Measurements from ENCODE around the gene DDRGK1. TPM values are rescaled to one million over a fixed set of nuclear protein-coding genes. Genes with fewer than 3 reads are reported as not detected.

DDRGK1 gene
- total RNA-seq, 2 donors from 2014 or later: 60.9 to 90.9 TPM

GRCh38 chr20:3235666-3236324, 31.3 kb upstream of the DDRGK1 start:
- no peaks in the 10 kb centered on the region for H3K9me3 ChIP-seq
- H3K27me3 ChIP-seq (replicated peaks; ENCODE audit: insufficient read depth): peaks cover 11% of the 10 kb centered on the region
- TF ChIP-seq, protein P1, sequence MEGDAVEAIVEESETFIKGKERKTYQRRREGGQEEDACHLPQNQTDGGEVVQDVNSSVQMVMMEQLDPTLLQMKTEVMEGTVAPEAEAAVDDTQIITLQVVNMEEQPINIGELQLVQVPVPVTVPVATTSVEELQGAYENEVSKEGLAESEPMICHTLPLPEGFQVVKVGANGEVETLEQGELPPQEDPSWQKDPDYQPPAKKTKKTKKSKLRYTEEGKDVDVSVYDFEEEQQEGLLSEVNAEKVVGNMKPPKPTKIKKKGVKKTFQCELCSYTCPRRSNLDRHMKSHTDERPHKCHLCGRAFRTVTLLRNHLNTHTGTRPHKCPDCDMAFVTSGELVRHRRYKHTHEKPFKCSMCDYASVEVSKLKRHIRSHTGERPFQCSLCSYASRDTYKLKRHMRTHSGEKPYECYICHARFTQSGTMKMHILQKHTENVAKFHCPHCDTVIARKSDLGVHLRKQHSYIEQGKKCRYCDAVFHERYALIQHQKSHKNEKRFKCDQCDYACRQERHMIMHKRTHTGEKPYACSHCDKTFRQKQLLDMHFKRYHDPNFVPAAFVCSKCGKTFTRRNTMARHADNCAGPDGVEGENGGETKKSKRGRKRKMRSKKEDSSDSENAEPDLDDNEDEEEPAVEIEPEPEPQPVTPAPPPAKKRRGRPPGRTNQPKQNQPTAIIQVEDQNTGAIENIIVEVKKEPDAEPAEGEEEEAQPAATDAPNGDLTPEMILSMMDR (IDR thresholded peaks at IDR 0.05): no peak
- ATAC-seq (ENCODE audit: insufficient number of reproducible peaks, low FRiP score, low read depth): no peak
- no peaks in the 10 kb centered on the region for H3K36me3 ChIP-seq
- no peak overlapping the region for H3K27ac ChIP-seq
- peaks cover 7 to 24% of the 10 kb centered on the region in 2 donors for H3K4me1 ChIP-seq (ENCODE audit: control insufficient read depth in 1 of 2, low read depth in 2 of 2)
- no peak for DNase-seq (ENCODE audit: low spot score)
- H3K4me3 ChIP-seq: no peak overlapping the region

DNA sequence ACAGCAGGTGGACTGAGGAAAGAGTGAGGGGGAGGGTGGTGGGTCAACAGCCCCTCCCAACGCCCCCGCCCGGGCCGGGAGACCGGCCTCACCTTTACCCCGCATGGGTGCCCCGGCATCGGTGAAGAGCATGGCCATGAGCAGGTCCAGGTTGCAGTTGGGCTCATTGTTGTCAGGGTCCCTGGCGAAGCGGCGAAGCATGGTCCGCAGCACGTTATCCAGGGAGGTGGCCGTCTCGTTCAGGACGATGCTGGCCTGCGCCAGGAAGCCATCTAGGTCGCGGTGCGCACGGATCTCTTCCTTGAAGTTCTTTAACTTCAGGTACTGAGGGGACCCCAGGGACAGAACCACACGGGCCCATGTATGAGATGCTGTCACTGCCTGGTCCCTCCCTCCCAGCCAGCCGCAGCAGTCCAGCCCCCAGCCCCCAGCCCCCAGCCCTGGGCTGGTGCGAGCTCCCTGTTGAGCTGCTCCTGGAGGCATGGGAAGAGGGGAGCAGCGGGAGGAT, 29.6 kb upstream of the DDRGK1 start:
- TF ChIP-seq, protein P1 (IDR thresholded peaks at IDR 0.05): no peak
- Histone ChIP-seq H3K4me3 (no peak overlapping the region), H3K9me3 (no peaks in the 10 kb centered on the region), H3K27ac (no peak overlapping the region), H3K27me3 (replicated peaks; ENCODE audit: insufficient read depth) (peaks cover 11% of the 10 kb centered on the region), H3K36me3 (no peaks in the 10 kb centered on the region), H3K4me1 (ENCODE audit: control insufficient read depth in 1 of 2, low read depth in 2 of 2) (peaks cover 7 to 12% of the 10 kb centered on the region in 2 donors)
- ATAC-seq (ENCODE audit: insufficient number of reproducible peaks, low FRiP score, low read depth): no peak
- DNase-seq (ENCODE audit: low spot score): no peak

GRCh38 chr20:3233131-3233990, 28.9 kb upstream of the DDRGK1 start:
- no peak for DNase-seq (ENCODE audit: low spot score)
- no peak for ATAC-seq (ENCODE audit: insufficient number of reproducible peaks, low FRiP score, low read depth)
- Histone ChIP-seq H3K9me3 (no peaks in the 10 kb centered on the region), H3K4me3 (no peak overlapping the region), H3K4me1 (ENCODE audit: control insufficient read depth in 1 of 2, low read depth in 2 of 2) (peaks cover 4 to 5% of the 10 kb centered on the region in 2 donors), H3K36me3 (no peaks in the 10 kb centered on the region), H3K27ac (no peak overlapping the region), H3K27me3 (replicated peaks; ENCODE audit: insufficient read depth) (peaks cover 11% of the 10 kb centered on the region)
- TF ChIP-seq, protein P1 (IDR thresholded peaks at IDR 0.05): no peak

DNA sequence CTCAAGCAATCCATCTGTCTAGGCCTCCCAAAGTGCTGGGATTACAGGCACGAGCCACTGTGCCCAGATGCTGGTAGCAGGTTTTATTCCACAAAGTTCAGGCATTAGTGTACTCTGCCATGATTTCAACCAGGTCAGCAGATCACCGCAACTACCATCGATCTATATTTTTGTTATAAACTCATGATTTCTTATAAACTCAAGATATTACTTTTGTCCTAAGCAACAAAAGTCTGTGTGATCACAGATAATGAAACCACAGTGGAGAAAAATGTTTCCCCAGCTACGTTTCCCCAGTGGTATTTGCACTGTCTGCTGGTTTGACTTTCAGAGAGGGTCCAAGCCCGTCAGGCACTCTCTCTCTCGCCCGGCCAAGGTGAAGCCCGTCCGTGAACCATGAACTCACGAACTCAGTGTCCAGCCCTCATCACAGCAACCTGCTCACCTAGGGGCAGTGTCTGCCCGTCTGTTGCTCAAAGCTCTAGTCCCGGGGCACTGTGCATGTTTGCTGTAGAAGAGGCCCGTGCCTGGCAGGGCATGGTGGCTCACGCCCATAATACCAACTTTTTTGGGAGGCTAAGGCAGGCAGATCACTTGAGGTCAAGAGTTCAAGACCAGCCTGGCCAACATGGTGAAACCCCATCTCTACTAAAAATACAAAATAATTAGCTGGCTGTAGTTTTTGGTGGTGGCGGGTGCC, 27.6 kb upstream of the DDRGK1 start:
- Histone ChIP-seq H3K9me3 (no peaks in the 10 kb centered on the region), H3K4me3 (no peak overlapping the region), H3K4me1 (ENCODE audit: control insufficient read depth in 1 of 2, low read depth in 2 of 2) (no peaks in the 10 kb centered on the region), H3K27me3 (replicated peaks; ENCODE audit: insufficient read depth) (no peaks in the 10 kb centered on the region), H3K36me3 (no peaks in the 10 kb centered on the region), H3K27ac (no peak overlapping the region)
- ATAC-seq (ENCODE audit: insufficient number of reproducible peaks, low FRiP score, low read depth) (no peak), DNase-seq (ENCODE audit: low spot score) (no peak)
- TF ChIP-seq, protein P1 (IDR thresholded peaks at IDR 0.05): no peak

DNA sequence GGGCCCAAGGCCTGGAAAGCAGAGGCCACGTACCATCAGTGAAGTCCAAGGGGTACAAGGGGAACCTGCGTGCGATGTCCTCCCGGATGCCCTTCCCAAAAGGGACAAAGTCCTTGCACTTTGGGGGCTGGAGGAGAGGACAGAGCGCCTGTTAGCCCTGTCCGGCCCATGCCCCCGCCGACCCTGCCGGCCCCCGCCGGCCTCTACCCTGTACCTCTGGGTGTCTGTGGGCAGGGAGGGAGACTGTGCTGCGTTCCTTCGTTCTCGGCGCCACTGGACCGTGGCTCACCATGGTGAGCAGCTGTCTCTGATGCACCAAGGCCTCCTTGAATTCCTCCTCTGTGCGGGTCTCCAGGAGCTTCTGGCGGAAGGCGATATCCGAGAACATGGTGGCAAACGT, 26.6 kb upstream of the DDRGK1 start:
- DNase-seq (ENCODE audit: low spot score): no peak
- TF ChIP-seq, protein P1 (IDR thresholded peaks at IDR 0.05): no peak
- no peak overlapping the region for H3K4me3 ChIP-seq

More for the DNA sequence above, 26.6 kb upstream of the DDRGK1 start:
- H3K27ac ChIP-seq: no peak overlapping the region
- no peaks in the 10 kb centered on the region for H3K27me3 ChIP-seq (replicated peaks; ENCODE audit: insufficient read depth)
- no peak for ATAC-seq (ENCODE audit: insufficient number of reproducible peaks, low FRiP score, low read depth)
- H3K9me3 ChIP-seq: no peaks in the 10 kb centered on the region
- no peaks in the 10 kb centered on the region for H3K4me1 ChIP-seq (ENCODE audit: control insufficient read depth in 1 of 2, low read depth in 2 of 2)
- no peaks in the 10 kb centered on the region for H3K36me3 ChIP-seq
